Panc1 (cell line): ENCODE data around the gene IDI2. TPM values are rescaled to one million over a fixed set of nuclear protein-coding genes. Genes with fewer than 3 reads are reported as not detected.
A peak's percentile ranks its signal among the peaks of the same experiment; 100 is the strongest.

ENCODE experiments used
- ATAC-seq: fragments of 200-7000 bp; cut with Tn5 transposase; 2 replicates; pipeline ENCODE4 v1.9.1; 2020; ENCODE audit warnings: mild to moderate bottlenecking, moderate library complexity
- BruUV-seq: library from RNA; stranded (reverse); fragments of 400-500 nt; replicated peaks from 2 replicates; lab custom pipeline; 2021; lab: Mats Ljungman, UMichigan
- CTCF ChIA-PET: fragments of 300-600 bp; sonication (Branson Sonifier 250); formaldehyde crosslinking; loops from one replicate; lab custom pipeline; 2022; ENCODE audit warnings: antibody characterized with exemption; lab: Charles Lee
- POLR2A ChIA-PET: fragments of 300-600 bp; sonication (Branson Sonifier 250); formaldehyde crosslinking; loops from one replicate; lab custom pipeline; 2022; ENCODE audit warnings: antibody characterized with exemption; lab: Charles Lee
- DNase-seq: peaks from one replicate; pipeline ENCODE4 v3.0.0-alpha.2; 2010; ENCODE audit warnings: low read depth, low spot score
- H3K27ac ChIP-seq: 2 replicates; pipeline ENCODE4 v1.5.1; 2011; ENCODE audit warnings: mild to moderate bottlenecking, low read length, inconsistent platforms
- H3K27me3 ChIP-seq: fragments of 200-500 bp; sonication (Bioruptor generic); 2 replicates; pipeline ENCODE4 v1.6.0; 2014; ENCODE audit warnings: low read length, inconsistent platforms; ENCODE audit not compliant: control insufficient read depth, insufficient read depth
- H3K36me3 ChIP-seq: fragments of 200-500 bp; sonication (Bioruptor generic); 2 replicates; pipeline ENCODE4 v1.5.1; 2014; ENCODE audit warnings: inconsistent platforms, mild to moderate bottlenecking, low read length, moderate library complexity; ENCODE audit not compliant: control insufficient read depth, insufficient read depth
- H3K4me1 ChIP-seq: 2 replicates; pipeline ENCODE4 v1.5.1; 2011; ENCODE audit warnings: inconsistent platforms, mild to moderate bottlenecking, low read length, moderate library complexity; ENCODE audit not compliant: control insufficient read depth, insufficient read depth
- H3K4me3 ChIP-seq, 2 experiments: 2 replicates each; pipeline ENCODE4 v1.5.1; 2011 to 2012; ENCODE audit warnings: low read depth in 2 of 2, low read length in 2 of 2, mild to moderate bottlenecking in 2 of 2, inconsistent platforms in 1 of 2, moderate library complexity in 1 of 2
- H3K9me3 ChIP-seq: fragments of 200-500 bp; sonication (Bioruptor generic); 2 replicates; pipeline ENCODE4 v1.5.1; 2014; ENCODE audit warnings: low read depth, mild to moderate bottlenecking, inconsistent platforms, low read length, moderate library complexity; ENCODE audit not compliant: control insufficient read depth, insufficient read depth
- CTCF ChIP-seq: fragments of 450-650 bp; IDR thresholded peaks from 2 replicates; pipeline ENCODE4 v1.5.1; 2017; ENCODE audit warnings: mild to moderate bottlenecking
- POLR2AphosphoS5 ChIP-seq: IDR thresholded peaks from 2 replicates; pipeline ENCODE4 v1.6.1; 2012; ENCODE audit warnings: mild to moderate bottlenecking, low read depth, low read length, moderate library complexity
- REST ChIP-seq, 2 experiments: IDR thresholded peaks; 2 replicates each; pipeline ENCODE4 v1.6.1; 2011 to 2012; ENCODE audit warnings: low read depth in 2 of 2, control low read depth in 1 of 2, low read length in 1 of 2, mild to moderate bottlenecking in 1 of 2, moderate library complexity in 1 of 2; ENCODE audit not compliant: insufficient read depth in 1 of 2
- SIN3A ChIP-seq: IDR thresholded peaks from 2 replicates; pipeline ENCODE4 v1.6.1; 2012; ENCODE audit warnings: low read depth, mild to moderate bottlenecking, low read length, moderate library complexity, borderline replicate concordance; ENCODE audit not compliant: insufficient read depth
- TCF7L2 ChIP-seq: IDR thresholded peaks from 2 replicates; pipeline ENCODE4 v1.6.1; 2011; ENCODE audit warnings: mild to moderate bottlenecking, low read depth, low read length, inconsistent platforms
- in situ Hi-C: cut with HindIII; loops from 2 replicates; pipeline ENCODE4 v1.10.0; 2016; ENCODE audit warnings: low sequenced_read_pairs, low pct_unique_long_range_greater_than_20kb
- intact Hi-C: fragments of 100-400 bp; cut with micrococcal nuclease; formaldehyde crosslinking; loops from one replicate; pipeline ENCODE4 v1.10.0; 2022; ENCODE audit not compliant: unreplicated experiment
- total RNA-seq: library from RNA; stranded (reverse); gene quantifications from one replicate; pipeline ENCODE4 v1.2.1, GENCODE V29; 2021; ENCODE audit not compliant: unreplicated experiment

The IDI2 gene
- total RNA-seq, 1 experiment from 2014 or later: not detected

- H3K4me1 ChIP-seq: no peaks in the 10 kb centered on the region
- intact Hi-C loops: no loop called here
- no peaks in the 10 kb centered on the region for H3K9me3 ChIP-seq
- no peaks in the 10 kb centered on the region for H3K27me3 ChIP-seq
- in situ Hi-C loops: no loop called here
- CTCF ChIA-PET: no interaction called here
- TF ChIP-seq SIN3A (no peak), TCF7L2 (no peak)
- H3K27ac ChIP-seq: no peak overlapping the region
- ATAC-seq (peak; percentile 51; the same call in 1 of the 2 replicates), DNase-seq (no peak)
- no TSS peak for BruUV-seq
- peaks cover 12% of the 10 kb centered on the region; the same call in 1 of the 2 replicates for H3K36me3 ChIP-seq
- POLR2A ChIA-PET: no interaction called here
- no peak overlapping the region for H3K4me3 ChIP-seq
Observed at GRCh38 chr10:1036341-1036791, 10.7 kb upstream of the IDI2 start.

GRCh38 chr10:1035201-1035600, 9.5 kb upstream of the IDI2 start:
- H3K27me3 ChIP-seq: no peaks in the 10 kb centered on the region
- TF ChIP-seq SIN3A (no peak), TCF7L2 (no peak), REST (IDR thresholded peaks at IDR 0.05; ENCODE audit: insufficient read depth in 1 of 2, low read depth in 2 of 2, low read length in 1 of 2) (no peak), CTCF (no peak), POLR2AphosphoS5 (no peak)
- in situ Hi-C loops (no loop called here), intact Hi-C loops (no loop called here)
- no peak overlapping the region for H3K27ac ChIP-seq
- no peaks in the 10 kb centered on the region for H3K4me1 ChIP-seq
- POLR2A ChIA-PET: no interaction called here
- no peak overlapping the region for H3K4me3 ChIP-seq
- no TSS peak for BruUV-seq
- H3K36me3 ChIP-seq: 0 out of 2 replicates have a peak, but pooled peaks cover under 1% of the 10 kb centered on the region
- no peaks in the 10 kb centered on the region for H3K9me3 ChIP-seq
- DNase-seq (no peak), ATAC-seq (no peak)
- CTCF ChIA-PET: no interaction called here

- TF ChIP-seq REST (IDR thresholded peaks at IDR 0.05; ENCODE audit: insufficient read depth in 1 of 2, low read depth in 2 of 2, low read length in 1 of 2): no peak
- TF ChIP-seq POLR2AphosphoS5: no peak
- TF ChIP-seq SIN3A: no peak
- TF ChIP-seq TCF7L2: no peak
- Histone ChIP-seq H3K9me3 (no peaks in the 10 kb centered on the region), H3K27ac (no peak overlapping the region), H3K27me3 (no peaks in the 10 kb centered on the region), H3K36me3 (no peaks in the 10 kb centered on the region), H3K4me3 (no peak overlapping the region), H3K4me1 (no peaks in the 10 kb centered on the region)
- no peak for ATAC-seq
- ChIA-PET CTCF (no interaction called here), POLR2A (no interaction called here)
- in situ Hi-C loops: no loop called here
- no peak for DNase-seq
- no TSS peak for BruUV-seq
- intact Hi-C loops: no loop called here
Observed at GRCh38 chr10:1034758-1035157, 9.1 kb upstream of the IDI2 start.
